ENCODE results near the gene TOM1L2. TPM values are rescaled to one million over a fixed set of nuclear protein-coding genes. Genes with fewer than 3 reads are reported as not detected.
"Not testable (repeated sequence)": the region's sequence is repeated elsewhere in the genome, so short reads cannot be mapped to it uniquely, and the experiment has no call there.

The TOM1L2 gene
- total RNA-seq, 1 donor from 2014 or later = 43.7 TPM

DNA sequence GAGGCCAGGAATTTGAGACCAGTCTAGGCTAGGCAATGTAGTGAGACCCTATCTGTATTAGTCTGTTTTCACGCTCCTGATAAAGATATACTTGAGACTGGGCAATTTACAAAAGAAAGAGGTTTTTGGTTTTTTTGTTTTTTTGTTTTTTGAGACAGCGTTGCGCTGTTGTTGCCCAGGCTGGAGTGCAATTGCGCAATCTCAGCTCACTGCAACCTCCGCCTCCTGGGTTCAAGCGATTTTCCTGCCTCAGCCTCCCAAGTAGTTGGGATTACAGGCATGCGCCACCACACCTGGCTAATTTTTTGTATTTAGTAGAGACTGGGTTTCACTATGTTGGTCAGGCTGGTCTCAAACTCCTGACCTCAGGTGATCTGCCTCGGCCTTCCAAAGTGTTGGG, 23.7 kb upstream of the TOM1L2 start:
- not testable (repeated sequence) for DNase-seq (ENCODE audit: low spot score)

- no peak for DNase-seq (ENCODE audit: low spot score)
These were observed 22.3 kb upstream of the TOM1L2 start for GRCh38 chr17:17994271-17995069.

DNA sequence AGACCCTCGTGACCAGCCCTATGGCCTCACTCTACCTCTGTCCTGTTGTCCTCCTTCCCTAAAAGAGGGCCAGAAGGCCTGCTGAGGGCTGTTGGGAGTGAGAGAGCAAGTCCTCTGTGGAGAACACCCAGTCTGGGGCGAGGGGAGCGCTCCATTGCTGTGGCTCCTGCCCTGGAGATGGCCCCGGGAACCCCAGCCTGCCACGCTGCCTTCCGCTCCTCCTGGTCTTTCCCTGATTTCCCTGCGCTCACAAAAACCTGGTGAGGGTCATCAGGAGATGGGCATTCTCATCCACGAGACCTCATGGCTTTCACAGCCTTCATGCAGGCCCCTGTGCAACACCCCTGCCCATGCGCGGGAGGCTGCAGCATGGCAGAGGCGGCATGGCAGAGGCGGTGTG, 21.7 kb upstream of the TOM1L2 start:
- DNase-seq (ENCODE audit: low spot score) = no peak

DNA sequence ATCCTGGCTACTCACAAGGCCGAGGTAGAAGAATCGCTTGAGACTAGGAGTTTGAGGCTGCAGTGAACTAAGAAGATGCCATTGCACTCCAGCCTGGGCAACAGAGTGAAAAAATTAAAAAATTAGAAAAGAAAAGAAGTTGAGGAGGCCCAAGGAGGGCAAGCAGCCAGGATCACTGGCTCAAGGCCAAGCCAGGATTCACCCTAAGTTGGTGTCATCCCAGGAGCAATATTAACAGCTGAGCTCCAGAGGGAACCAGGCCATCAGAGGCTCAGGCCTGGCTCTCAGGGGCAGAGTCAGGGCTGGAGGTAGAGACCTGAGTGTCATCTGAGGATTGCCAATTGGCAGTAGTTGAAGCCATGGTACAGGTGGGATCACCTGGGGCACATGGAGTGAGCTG, 21.2 kb upstream of the TOM1L2 start:
- DNase-seq (ENCODE audit: low spot score) = no peak

GRCh38 chr17:17990282-17990681, 18.1 kb upstream of the TOM1L2 start:
- DNase-seq (ENCODE audit: low spot score) = no peak

- no peak for DNase-seq (ENCODE audit: low spot score)
These were observed 17.4 kb upstream of the TOM1L2 start for GRCh38 chr17:17989618-17990017.

DNA sequence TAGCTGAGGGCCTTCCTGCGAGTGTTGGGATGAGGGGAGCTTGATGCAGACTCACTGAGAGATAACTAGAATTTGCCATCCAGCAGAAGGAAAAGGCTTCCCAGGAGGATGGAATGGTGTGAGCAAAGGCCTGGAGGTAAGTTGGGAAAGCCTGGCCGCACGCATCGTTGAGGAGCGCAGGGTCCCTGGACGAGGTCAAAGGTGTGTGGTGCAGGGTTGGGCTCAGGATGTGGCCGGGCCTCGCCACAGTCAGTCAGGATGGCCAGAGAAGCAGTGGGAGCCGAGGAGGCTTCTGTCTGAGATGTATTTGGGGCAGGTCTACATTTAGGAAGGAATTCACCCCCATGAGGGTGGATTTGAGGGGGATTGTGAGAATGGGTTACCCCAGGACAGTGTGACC, 16.9 kb upstream of the TOM1L2 start:
- no peak for DNase-seq (ENCODE audit: low spot score)

- DNase-seq (ENCODE audit: low spot score) = no peak
These were observed 16.3 kb upstream of the TOM1L2 start for GRCh38 chr17:17988427-17988945.

- no peak for DNase-seq (ENCODE audit: low spot score)
These were observed 15.7 kb upstream of the TOM1L2 start for GRCh38 chr17:17987901-17988300.

GRCh38 chr17:17987187-17987896, 15.1 kb upstream of the TOM1L2 start:
- DNase-seq (ENCODE audit: low spot score) = no peak

DNA sequence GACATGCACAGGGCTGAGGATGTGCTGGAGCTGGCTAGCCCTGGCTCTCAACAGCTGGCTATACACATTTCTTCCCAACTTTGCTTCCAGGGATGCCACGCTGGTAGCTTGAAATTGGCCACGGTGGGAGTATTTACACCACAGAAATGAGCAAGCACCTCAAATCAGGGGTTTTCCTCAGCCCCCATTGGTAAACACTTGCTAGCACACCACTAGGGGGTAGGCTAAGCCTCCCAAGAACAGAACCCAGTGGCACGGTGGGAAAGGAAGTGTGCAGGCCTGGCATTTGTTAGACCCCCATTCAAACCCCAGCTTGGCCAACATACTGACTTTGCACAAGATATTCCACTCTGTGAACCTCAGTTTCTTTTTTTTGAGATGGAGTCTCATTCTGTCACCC, 13.4 kb upstream of the TOM1L2 start:
- DNase-seq (ENCODE audit: low spot score) = no peak

GRCh38 chr17:17985153-17985552, 13.0 kb upstream of the TOM1L2 start:
- no peak for DNase-seq (ENCODE audit: low spot score)

DNA sequence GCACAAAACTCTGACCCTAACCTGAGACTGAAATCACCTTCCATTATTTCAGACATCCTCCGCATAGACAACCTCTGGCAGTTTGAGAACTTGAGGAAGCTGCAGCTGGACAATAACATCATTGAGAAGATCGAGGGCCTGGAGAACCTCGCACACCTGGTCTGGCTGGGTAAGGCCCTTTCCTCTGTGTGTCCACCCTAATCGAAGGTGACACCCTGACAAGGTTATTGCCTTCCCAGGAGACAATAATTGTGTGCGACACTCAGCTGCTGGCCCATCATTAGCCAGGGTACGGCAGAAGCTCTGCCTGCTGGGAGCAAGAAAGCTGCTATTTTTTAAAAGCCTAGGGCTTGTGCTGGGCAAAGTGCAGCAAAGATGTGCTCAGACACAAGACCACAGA, 11.6 kb upstream of the TOM1L2 start:
- DNase-seq (ENCODE audit: low spot score) = no peak

DNA sequence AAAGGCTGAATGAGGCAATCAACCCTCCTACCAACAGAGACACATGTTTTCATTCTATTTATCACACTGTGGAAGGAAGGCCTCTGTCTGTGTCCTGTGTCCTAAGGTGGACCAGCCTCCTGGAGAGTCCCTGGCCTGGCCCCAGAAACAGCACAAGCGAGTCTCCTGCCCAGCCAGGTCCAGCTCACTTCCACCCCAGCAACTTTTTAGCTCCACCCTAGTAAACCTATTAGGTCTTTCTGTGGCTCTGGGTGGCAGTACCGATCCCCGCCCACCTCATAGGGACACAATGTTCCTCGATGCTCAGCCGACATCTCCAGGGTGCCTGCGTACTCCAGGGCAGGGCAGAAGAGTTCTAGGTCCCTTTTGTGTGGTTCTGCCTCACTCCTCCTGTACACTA, 11.2 kb upstream of the TOM1L2 start:
- no peak for DNase-seq (ENCODE audit: low spot score)

DNA sequence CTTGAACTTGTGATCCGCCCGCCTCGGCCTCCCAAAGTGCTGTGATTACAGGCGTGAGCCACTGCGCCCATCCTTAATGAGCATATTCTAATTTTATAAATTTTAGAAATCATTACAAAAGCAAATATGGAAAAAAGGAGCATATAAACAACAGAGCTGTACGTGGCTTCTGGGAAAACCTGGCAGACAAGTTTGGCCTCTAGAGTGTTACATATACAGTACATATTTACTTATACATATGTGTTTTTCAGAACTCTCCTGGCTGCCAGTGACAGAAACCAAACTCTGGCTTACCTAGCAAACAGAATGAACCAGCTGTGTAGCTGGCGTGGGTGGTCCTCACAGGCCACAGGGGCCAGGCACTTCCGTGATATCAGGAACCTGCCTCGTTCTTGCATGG, 10.6 kb upstream of the TOM1L2 start:
- no peak for DNase-seq (ENCODE audit: low spot score)

DNA sequence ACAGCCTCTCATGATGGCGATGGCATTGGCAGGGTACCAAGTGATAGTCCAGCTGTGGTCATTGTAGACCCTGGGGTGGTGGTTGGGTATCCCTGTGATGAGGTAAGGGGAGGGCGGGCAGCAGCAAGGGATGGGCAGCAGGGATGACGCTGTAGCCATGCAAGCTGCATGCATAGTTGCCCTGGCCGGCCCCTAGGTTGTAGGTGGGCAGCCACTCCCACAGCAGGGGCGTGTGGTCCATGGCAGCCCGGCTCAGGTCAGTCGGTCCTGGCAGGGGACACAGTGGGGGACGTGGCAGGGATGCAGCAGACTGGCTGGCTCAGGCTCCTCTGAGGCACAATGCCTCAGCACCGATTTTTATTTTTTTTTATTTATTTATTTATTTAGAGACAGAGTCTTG, 9.1 kb upstream of the TOM1L2 start:
- no peak for DNase-seq (ENCODE audit: low spot score)

- DNase-seq (ENCODE audit: low spot score) = no peak
These were observed 7.6 kb upstream of the TOM1L2 start for GRCh38 chr17:17979778-17980177.

DNA sequence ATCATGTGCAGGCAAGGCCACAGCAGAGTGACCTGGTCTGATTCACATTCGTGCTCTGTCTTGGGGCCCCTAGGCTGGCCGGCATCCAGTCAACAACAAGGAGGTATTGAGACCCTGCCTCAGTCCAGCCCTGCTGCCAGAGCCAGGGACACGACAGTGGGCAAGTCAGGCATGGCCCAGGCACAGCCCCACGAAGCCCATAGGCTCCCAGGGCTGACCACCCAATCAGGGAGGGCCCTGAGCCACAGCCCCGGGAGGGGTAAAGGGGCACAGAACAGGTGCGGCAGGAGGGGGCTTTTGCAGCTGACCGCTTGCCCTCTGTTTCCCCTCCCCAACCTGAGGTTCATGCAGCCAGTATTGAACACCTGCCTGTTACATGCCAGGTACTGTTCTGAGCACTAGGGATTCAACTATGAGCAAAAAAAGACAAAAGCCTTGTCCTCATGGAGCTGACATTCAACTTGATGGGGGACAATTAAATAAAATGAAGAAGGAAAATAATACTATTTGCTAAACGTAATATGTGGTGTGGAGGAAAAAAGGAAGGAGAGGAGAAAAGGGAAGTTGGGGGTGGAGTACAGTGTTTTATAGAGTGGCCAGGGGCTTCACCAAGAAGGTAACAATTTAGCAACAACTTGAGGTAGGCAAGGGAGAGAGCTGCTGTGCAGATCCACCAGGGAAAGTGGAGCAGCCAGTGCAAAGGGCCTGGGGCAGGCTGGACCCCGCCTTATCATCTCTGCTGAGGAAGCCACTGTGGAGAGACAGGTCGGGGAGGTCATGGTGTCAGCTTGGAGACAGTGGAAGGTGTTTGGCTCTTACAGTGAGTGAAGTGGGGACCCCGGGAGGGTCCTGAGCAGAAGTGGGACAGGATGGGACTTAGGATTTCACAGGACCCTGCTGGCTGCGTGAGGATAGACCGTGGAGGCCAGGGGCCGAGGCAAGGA, 6.6 kb upstream of the TOM1L2 start:
- DNase-seq (ENCODE audit: low spot score) = no peak

GRCh38 chr17:17976931-17977570, 4.9 kb upstream of the TOM1L2 start:
- no peak for DNase-seq (ENCODE audit: low spot score)

GRCh38 chr17:17975436-17975835, 3.2 kb upstream of the TOM1L2 start:
- DNase-seq (ENCODE audit: low spot score) = no peak

DNA sequence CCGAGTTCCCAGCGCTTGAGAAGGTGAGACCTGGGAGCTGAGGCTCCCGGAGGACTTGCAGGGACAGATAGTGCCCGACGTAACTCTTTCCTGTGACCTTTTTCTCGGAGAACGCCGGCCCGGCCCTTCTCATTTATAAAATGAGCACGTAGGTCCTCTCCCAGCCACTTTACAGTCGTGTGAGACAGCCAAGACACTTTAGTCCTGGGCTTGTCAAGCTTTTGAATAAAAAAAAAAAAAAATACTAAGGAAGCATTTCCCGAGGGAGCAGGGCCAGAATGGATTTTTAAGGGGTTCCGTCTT, 703 bp upstream of the TOM1L2 start:
- DNase-seq (ENCODE audit: low spot score) = no peak

Data from mesenteric fat pad (tissue), 1 donor.